ENCODE data around the gene OLA1.
"Not testable (repeated sequence)": the region's sequence is repeated elsewhere in the genome, so short reads cannot be mapped to it uniquely, and the experiment has no call there.

OLA1 gene

GRCh38 chr2:174248187-174248997 lies at the start of gene OLA1:
Gene OLA1 (minus strand): TSS chr2:174248532. CDS start chr2:174246815, 1,717 bp downstream.
- Histone ChIP-seq H3K9me3 (ENCODE audit: control insufficient read depth, insufficient read depth, low read length) (no peaks in the 10 kb centered on the region), H3K4me1 (ENCODE audit: insufficient read depth, low read length) (0 out of 2 replicates have a peak, but pooled peaks cover 10% of the 10 kb centered on the region), H3K9ac (ENCODE audit: low read depth, low read length) (peak within 1 kb of the TSS; percentile 70)

GRCh38 chr2:174292908-174293307 lies 44.6 kb upstream of the OLA1 start:
- no peaks in the 10 kb centered on the region for H3K36me3 ChIP-seq (ENCODE audit: insufficient read depth, low read length)
- H3K4me1 ChIP-seq (ENCODE audit: insufficient read depth, low read length) = no peaks in the 10 kb centered on the region
- no peaks in the 10 kb centered on the region for H3K9me3 ChIP-seq (ENCODE audit: control insufficient read depth, insufficient read depth, low read length)
- H3K9ac ChIP-seq (ENCODE audit: low read depth, low read length) = no peak overlapping the region

More at GRCh38 chr2:174248187-174248997, at the start of gene OLA1:
- peaks cover 6% of the 10 kb centered on the region; the same call in 1 of the 2 replicates for H3K36me3 ChIP-seq (ENCODE audit: insufficient read depth, low read length)

GRCh38 chr2:174286172-174286571 lies 37.8 kb upstream of the OLA1 start:
- no peaks in the 10 kb centered on the region for H3K9me3 ChIP-seq (ENCODE audit: control insufficient read depth, insufficient read depth, low read length)
- no peaks in the 10 kb centered on the region for H3K4me1 ChIP-seq (ENCODE audit: insufficient read depth, low read length)

GRCh38 chr2:174282441-174282840 lies 34.1 kb upstream of the OLA1 start:
- H3K9ac ChIP-seq (ENCODE audit: low read depth, low read length) = no peak overlapping the region
- H3K36me3 ChIP-seq (ENCODE audit: insufficient read depth, low read length) = no peaks in the 10 kb centered on the region
- H3K4me1 ChIP-seq (ENCODE audit: insufficient read depth, low read length) = no peaks in the 10 kb centered on the region
- H3K9me3 ChIP-seq (ENCODE audit: control insufficient read depth, insufficient read depth, low read length) = no peaks in the 10 kb centered on the region

More at GRCh38 chr2:174286172-174286571, 37.8 kb upstream of the OLA1 start:
- Histone ChIP-seq H3K9ac (ENCODE audit: low read depth, low read length) (no peak overlapping the region), H3K36me3 (ENCODE audit: insufficient read depth, low read length) (no peaks in the 10 kb centered on the region)

GRCh38 chr2:174281736-174282135 lies 33.4 kb upstream of the OLA1 start:
- Histone ChIP-seq H3K9ac (ENCODE audit: low read depth, low read length) (no peak overlapping the region), H3K36me3 (ENCODE audit: insufficient read depth, low read length) (no peaks in the 10 kb centered on the region), H3K9me3 (ENCODE audit: control insufficient read depth, insufficient read depth, low read length) (no peaks in the 10 kb centered on the region), H3K4me1 (ENCODE audit: insufficient read depth, low read length) (no peaks in the 10 kb centered on the region)

GRCh38 chr2:174280596-174280995 lies 32.3 kb upstream of the OLA1 start:
- H3K36me3 ChIP-seq (ENCODE audit: insufficient read depth, low read length) = no peaks in the 10 kb centered on the region
- no peak overlapping the region for H3K9ac ChIP-seq (ENCODE audit: low read depth, low read length)
- H3K4me1 ChIP-seq (ENCODE audit: insufficient read depth, low read length) = no peaks in the 10 kb centered on the region
- H3K9me3 ChIP-seq (ENCODE audit: control insufficient read depth, insufficient read depth, low read length) = no peaks in the 10 kb centered on the region

- not testable (repeated sequence) for H3K36me3 ChIP-seq (ENCODE audit: insufficient read depth, low read length); H3K9me3 ChIP-seq (ENCODE audit: control insufficient read depth, insufficient read depth, low read length); H3K9ac ChIP-seq (ENCODE audit: low read depth, low read length)
- H3K4me1 ChIP-seq (ENCODE audit: insufficient read depth, low read length) = peaks cover 21% of the 10 kb centered on the region
Measured at GRCh38 chr2:174270263-174270662, 21.9 kb upstream of the OLA1 start.

GRCh38 chr2:174266288-174266687 lies 18.0 kb upstream of the OLA1 start:
- H3K4me1 ChIP-seq (ENCODE audit: insufficient read depth, low read length) = peaks cover 21% of the 10 kb centered on the region
- H3K9me3 ChIP-seq (ENCODE audit: control insufficient read depth, insufficient read depth, low read length) = no peaks in the 10 kb centered on the region
- H3K9ac ChIP-seq (ENCODE audit: low read depth, low read length) = no peak overlapping the region
- H3K36me3 ChIP-seq (ENCODE audit: insufficient read depth, low read length) = no peaks in the 10 kb centered on the region

- Histone ChIP-seq H3K9ac (ENCODE audit: low read depth, low read length) (no peak overlapping the region), H3K36me3 (ENCODE audit: insufficient read depth, low read length) (no peaks in the 10 kb centered on the region), H3K9me3 (ENCODE audit: control insufficient read depth, insufficient read depth, low read length) (no peaks in the 10 kb centered on the region), H3K4me1 (ENCODE audit: insufficient read depth, low read length) (peaks cover 21% of the 10 kb centered on the region)
Measured at GRCh38 chr2:174263997-174264396, 15.7 kb upstream of the OLA1 start.

- Histone ChIP-seq H3K36me3 (ENCODE audit: insufficient read depth, low read length) (no peaks in the 10 kb centered on the region), H3K9ac (ENCODE audit: low read depth, low read length) (no peak overlapping the region), H3K9me3 (ENCODE audit: control insufficient read depth, insufficient read depth, low read length) (no peaks in the 10 kb centered on the region), H3K4me1 (ENCODE audit: insufficient read depth, low read length) (no peaks in the 10 kb centered on the region)
Measured at GRCh38 chr2:174259981-174260380, 11.6 kb upstream of the OLA1 start.

GRCh38 chr2:174254267-174254666 lies 5.9 kb upstream of the OLA1 start:
- no peak overlapping the region for H3K9ac ChIP-seq (ENCODE audit: low read depth, low read length)
- H3K4me1 ChIP-seq (ENCODE audit: insufficient read depth, low read length) = no peaks in the 10 kb centered on the region
- no peaks in the 10 kb centered on the region for H3K9me3 ChIP-seq (ENCODE audit: control insufficient read depth, insufficient read depth, low read length)
- no peaks in the 10 kb centered on the region for H3K36me3 ChIP-seq (ENCODE audit: insufficient read depth, low read length)

- Histone ChIP-seq H3K9me3 (ENCODE audit: control insufficient read depth, insufficient read depth, low read length) (no peaks in the 10 kb centered on the region), H3K9ac (ENCODE audit: low read depth, low read length) (peak overlapping the region; percentile 70), H3K4me1 (ENCODE audit: insufficient read depth, low read length) (0 out of 2 replicates have a peak, but pooled peaks cover 10% of the 10 kb centered on the region), H3K36me3 (ENCODE audit: insufficient read depth, low read length) (peaks cover 6% of the 10 kb centered on the region; the same call in 1 of the 2 replicates)
Measured at GRCh38 chr2:174248998-174249592, 763 bp upstream of the OLA1 start.

- Histone ChIP-seq H3K9ac (ENCODE audit: low read depth, low read length) (peak overlapping the region; percentile 70), H3K4me1 (ENCODE audit: insufficient read depth, low read length) (0 out of 2 replicates have a peak, but pooled peaks cover 10% of the 10 kb centered on the region), H3K9me3 (ENCODE audit: control insufficient read depth, insufficient read depth, low read length) (no peaks in the 10 kb centered on the region), H3K36me3 (ENCODE audit: insufficient read depth, low read length) (peaks cover 6% of the 10 kb centered on the region; the same call in 1 of the 2 replicates)
Measured at GRCh38 chr2:174247474-174248186, 702 bp downstream of the OLA1 start.

- H3K9me3 ChIP-seq (ENCODE audit: control insufficient read depth, insufficient read depth, low read length) = no peaks in the 10 kb centered on the region
- peaks cover 6% of the 10 kb centered on the region; the same call in 1 of the 2 replicates for H3K36me3 ChIP-seq (ENCODE audit: insufficient read depth, low read length)
- peak overlapping the region; percentile 70; the same call in 1 of the 2 replicates for H3K9ac ChIP-seq (ENCODE audit: low read depth, low read length)
- H3K4me1 ChIP-seq (ENCODE audit: insufficient read depth, low read length) = 0 out of 2 replicates have a peak, but pooled peaks cover 10% of the 10 kb centered on the region
Measured at GRCh38 chr2:174246944-174247381, 1.4 kb downstream of the OLA1 start.
